Measurements from ENCODE around the gene CHCHD1.
"Not testable (repeated sequence)": the region's sequence is repeated elsewhere in the genome, so short reads cannot be mapped to it uniquely, and the experiment has no call there.

The CHCHD1 gene

GRCh38 chr10:73781879-73782748 is at the start of gene CHCHD1:
Gene CHCHD1 (plus strand): TSS chr10:73782048. CDS start chr10:73782076, 28 bp downstream.
- DNase-seq: peak; percentile 57 to 76

GRCh38 chr10:73732426-73732825 is 49.4 kb upstream of the CHCHD1 start:
- DNase-seq: no peak

DNA sequence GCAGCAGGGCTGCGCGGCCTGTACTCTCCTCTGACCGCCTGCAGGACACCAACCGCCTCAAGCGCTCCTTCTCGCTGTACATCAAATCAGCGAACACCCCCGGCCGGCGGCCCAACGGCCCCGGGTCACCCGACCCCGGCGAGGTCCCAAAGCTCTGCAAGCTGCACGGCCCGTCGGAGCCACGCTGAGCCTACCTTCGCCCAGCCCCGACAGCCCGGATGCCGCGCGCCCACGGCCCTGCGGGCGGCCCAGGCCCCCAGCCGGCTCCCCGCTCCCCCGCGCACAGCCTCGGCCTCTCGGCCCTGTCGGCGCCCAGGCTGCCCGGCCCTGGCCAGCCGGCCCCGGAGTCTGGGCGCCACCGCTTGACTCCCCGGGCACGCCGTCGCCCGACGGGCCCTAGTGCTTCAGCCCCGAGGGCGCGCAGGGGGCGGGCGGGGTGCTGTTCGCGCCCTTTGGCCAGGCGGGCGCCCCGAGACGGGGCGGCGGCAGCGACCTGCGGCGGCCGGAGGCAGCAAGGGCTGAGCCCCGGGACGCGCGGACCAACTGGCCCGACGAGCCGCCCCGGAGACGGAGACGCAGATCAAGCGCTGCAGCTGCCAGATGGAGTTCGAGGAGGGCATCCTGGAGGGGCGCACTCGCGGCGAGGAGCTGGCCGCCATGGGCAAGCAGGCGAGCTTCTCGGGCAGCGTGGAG is 48.8 kb upstream of the CHCHD1 start:
- no peak for DNase-seq

GRCh38 chr10:73734028-73734720 is 47.7 kb upstream of the CHCHD1 start:
- no peak for DNase-seq

DNA sequence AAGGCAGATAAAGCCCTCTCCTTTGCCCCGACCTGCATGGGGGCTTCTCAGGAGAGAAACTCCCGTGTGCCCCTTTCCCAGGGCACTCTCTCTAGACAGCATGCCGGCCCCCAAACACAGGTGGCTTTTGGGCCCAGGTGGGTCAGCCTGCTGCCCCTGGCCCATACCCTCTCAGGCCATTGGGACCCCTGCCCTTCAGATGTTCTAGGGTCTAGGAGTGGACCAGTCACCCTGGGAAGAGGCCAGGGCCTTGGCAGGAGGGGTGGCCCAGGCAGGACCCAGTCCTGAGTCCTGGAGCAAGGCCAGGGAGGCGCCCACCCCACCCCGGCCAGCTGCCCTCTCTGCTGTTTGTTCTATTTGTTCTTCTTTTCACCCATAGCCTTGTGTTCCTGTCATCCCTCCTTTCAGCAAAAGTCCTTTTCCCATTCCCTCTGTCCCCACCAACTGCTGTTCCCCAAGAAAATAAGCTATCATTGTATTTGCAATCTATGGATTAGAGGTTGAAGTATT is 47.0 kb upstream of the CHCHD1 start:
- DNase-seq: no peak

DNA sequence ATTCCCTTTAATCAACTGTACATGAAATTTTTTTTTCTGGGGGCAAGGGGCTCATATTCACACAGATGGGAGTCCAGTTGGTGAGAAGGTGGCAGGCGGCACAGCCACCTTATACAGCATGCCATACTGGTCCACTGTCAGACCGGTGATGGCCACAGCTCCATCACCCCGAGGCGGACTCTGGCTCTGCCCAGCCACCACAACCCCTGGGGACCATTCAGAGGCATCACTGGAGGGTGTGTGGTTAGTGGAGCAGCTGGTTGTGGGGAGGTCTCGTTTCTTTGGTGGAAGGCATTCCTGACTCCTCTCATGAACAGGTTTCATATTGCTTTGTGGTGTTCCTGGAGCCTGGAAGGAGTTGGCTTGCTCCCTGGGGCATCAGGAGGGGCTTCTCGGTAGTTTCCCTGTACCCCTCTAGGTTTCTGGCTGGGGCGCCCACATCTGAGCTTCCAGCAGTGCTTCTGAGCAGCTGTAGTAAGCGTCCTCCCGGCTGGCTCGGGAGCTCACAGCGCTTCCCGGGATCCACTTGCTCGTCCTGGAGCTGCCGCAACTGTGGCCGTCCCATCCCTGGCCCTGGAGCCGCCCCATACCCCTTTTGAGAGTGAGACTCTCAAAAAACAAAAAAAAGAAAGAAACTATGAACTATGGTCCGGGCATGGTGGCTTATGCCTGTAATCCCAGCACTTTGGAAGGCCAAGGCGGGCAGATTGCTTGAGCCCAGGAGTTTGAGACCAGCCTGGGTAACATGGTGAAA is 41.2 kb upstream of the CHCHD1 start:
- DNase-seq: not testable (repeated sequence)

- DNase-seq: no peak
Measured at GRCh38 chr10:73742454-73742734, 39.5 kb upstream of the CHCHD1 start.

DNA sequence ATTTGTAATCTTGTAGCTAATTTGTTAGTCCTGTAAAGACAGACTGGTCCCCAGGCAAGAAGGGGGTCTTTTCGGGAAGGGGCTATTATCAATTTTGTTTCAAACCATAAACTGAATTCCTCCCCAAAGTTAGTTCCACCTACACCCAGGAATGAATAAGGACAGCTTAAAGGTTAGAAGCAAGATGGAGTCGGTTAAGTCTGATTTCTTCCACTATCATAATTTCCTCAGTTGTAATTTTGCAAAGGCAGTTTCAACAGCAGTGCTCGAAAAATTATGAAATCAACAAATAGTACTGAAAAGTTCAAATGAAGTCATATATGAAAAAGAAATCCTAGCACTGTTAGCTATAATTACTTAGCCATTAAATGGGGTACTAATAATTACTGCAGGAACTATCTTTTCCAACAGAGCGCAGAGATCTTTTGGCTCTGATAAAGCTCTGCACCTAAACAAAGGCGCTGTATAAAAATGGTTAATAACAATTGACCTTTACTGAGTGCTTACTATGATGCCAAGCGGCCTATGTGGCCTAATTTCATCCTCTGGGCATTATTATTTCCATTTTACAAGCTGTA is 38.4 kb upstream of the CHCHD1 start:
- no peak for DNase-seq

DNA sequence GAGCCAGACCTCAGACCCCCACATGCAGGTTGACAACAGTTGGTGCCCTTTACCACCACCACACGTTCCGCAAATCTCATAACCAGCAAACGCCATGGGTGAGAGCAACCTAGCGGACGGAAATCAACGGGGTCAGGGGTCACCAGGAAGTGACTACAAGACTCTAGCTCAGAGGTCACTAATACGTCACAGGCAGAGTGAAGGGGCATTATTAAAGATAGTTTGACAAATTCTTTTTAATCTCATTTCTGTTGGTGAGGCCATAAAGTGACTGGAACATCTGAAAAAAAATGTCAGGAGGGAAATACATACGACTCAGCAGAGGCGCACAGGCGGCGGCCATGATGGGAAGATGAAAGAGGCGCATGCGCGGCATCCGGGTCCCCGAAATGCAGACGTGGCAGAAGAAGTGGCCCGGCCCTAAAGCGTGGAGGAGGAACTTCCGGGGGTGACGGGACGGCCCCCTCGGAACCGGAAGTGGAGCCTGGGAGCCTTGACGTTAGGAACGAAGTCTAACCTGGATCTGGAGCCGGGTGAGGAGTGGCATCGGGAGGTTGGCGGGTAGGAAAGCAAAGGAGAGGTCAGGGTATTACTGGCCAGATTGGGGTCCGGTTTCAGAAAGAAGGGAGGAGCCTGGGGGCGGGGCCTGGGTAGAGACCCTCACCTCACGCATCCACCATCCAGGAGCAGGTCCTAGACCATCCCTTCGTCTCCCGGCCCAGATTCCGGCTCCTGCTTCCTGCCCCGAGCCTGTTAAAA is 37.8 kb upstream of the CHCHD1 start, which contains the start of gene SEC24C:
TSS of gene SEC24C (plus strand) at position 468 of the 759 bp plus-strand sequence. CDS start 2,461 bp downstream, outside the sequence.
- DNase-seq: peak; percentile 76 to 81

DNA sequence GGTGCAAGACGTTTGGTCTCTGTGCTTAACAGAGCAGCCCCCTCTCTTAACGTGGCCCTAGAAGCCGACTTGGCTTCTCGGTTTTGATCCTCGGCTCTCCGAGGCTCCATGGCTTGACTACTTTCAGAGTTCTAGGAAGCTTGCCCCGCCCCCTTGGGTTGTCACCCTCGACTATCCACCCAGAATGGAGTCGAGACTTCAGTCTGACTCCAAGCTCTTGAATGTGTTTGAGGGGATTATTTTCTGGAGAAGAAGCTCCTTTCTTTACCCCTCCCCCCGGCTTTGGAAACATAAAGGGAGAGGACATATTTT is 37.2 kb upstream of the CHCHD1 start:
- peak in 1 of 2 experiments; percentile 2 for DNase-seq

GRCh38 chr10:73746721-73747120 is 35.1 kb upstream of the CHCHD1 start:
- DNase-seq: no peak

GRCh38 chr10:73750819-73751218 is 31.0 kb upstream of the CHCHD1 start:
- no peak for DNase-seq

- DNase-seq: no peak
Measured at GRCh38 chr10:73756183-73756582, 25.7 kb upstream of the CHCHD1 start.

DNA sequence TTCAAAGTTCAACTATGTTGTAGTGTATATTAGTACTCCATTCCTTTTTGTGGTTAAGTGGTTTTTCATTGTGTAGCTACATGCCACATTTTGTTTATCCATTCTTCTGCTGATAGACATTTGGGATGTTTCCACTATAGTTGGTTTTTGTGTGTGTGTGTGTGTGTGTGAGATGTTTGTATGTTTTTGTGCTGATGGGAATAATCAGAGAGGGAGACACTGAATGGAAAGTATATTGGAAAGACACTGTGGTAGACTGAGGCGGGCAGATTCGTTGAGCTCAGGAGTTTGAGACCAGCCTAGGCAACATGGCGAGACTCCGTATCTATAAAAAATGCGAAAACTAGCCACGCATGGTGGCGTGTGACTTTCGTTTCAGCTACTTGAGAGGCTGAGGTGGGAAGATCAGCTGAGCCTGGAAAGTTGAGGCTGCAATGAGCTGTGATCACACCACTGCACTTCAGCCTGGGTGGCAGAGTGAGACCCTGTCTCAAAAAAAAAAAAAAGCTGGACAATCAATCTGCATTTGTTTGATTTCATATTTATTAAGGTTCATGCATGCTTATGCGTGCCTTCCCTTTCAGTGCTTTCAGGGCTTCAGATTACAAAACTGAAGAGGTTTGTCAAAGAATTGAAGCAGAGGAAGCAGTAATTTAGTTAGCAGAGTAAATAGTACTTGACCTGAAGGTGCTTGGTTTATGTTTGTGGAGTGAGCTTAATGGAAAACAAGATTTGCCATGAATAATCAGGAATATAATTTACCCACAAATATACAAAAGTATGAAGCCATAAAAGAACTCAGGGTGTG is 22.9 kb upstream of the CHCHD1 start:
- DNase-seq: no peak

DNA sequence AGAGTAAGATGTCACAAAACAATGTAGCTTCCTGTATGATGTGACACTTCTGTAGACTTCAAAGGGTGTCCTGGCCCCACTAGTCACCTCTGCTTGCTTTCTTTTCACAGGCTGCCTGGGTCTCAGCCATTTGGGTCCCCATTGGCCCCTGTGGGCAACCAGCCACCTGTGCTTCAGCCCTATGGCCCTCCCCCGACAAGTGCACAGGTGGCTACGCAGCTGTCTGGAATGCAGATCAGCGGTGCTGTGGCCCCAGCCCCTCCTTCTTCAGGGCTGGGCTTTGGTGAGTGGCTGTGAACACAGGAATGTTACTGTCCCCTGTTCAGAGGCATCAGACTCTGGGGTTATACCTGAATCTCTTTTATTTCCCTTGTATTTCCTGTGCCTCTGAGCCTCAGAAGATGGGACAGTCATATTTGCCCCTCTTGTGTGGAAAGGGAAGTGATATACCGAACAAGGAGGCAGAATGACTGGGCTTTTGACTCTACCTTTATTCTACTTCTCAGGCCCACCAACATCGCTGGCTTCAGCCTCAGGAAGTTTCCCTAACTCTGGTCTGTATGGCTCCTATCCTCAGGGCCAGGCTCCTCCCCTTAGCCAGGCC is 22.2 kb upstream of the CHCHD1 start:
- DNase-seq: no peak

DNA sequence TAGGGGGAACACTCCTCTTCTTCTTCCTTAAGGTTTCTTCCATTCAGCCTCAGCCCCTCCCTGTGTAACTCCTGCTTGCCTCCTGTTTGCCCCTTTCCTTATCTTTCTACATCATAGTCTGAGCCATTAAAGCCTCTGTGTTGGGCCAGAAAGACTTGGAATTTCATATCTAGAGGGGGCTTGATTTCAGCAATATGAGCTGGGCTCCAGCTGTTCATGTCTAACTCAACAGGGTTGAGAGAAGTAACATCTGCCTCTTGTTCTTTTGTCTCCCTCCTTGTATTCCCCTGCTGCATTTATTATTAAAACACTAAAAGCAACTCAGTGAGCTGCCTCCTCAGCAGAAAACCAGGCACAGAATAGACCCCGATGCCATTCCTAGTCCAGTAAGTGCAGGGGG is 20.1 kb upstream of the CHCHD1 start:
- no peak for DNase-seq

- no peak for DNase-seq
Measured at GRCh38 chr10:73762915-73763314, 18.9 kb upstream of the CHCHD1 start.

DNA sequence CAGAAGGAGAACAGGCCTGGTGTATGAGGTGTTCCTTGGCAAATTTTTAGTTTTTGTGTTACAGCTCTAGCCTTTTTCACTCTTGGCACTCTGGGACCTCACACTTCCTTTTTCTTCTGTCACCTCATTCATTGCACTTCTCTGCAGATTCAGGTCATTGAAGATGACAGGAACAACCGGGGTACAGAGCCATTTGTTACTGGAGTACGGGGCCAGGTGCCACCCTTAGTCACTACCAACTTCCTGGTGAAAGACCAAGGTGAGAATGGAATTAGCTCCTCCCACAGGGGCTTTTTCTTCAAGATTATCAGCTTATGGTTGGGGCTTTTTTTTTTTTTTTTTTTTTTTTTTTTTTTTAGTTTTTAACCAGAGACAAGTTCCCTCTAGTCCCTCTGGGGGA is 18.5 kb upstream of the CHCHD1 start:
- DNase-seq: no peak

GRCh38 chr10:73765066-73765465 is 16.8 kb upstream of the CHCHD1 start:
- DNase-seq: no peak

GRCh38 chr10:73768881-73769280 is 13.0 kb upstream of the CHCHD1 start:
- DNase-seq: no peak
